Muscle of leg (tissue), 11 donors: ENCODE measurements around the gene WFDC1. TPM values are rescaled to one million over a fixed set of nuclear protein-coding genes. Genes with fewer than 3 reads are reported as not detected.

Source experiments
- DNase-seq: peaks from one replicate; pipeline ENCODE4 v3.0.0; 2013
- H3K27ac ChIP-seq: one replicate; pipeline ENCODE4 v1.5.1; 2013; ENCODE audit warnings: mild to moderate bottlenecking, low read length, control low read depth
- H3K27me3 ChIP-seq: one replicate; pipeline ENCODE4 v1.6.1; 2013; ENCODE audit warnings: low read length; ENCODE audit not compliant: control insufficient read depth, insufficient read depth
- H3K36me3 ChIP-seq: one replicate; pipeline ENCODE4 v1.6.1; 2013; ENCODE audit warnings: low read length; ENCODE audit not compliant: control insufficient read depth, insufficient read depth
- H3K4me1 ChIP-seq: one replicate; pipeline ENCODE4 v1.6.1; 2013; ENCODE audit warnings: low read length; ENCODE audit not compliant: control insufficient read depth, insufficient read depth
- H3K4me3 ChIP-seq: one replicate; pipeline ENCODE4 v1.5.1; 2013; ENCODE audit warnings: low read length, control low read depth
- H3K9me3 ChIP-seq: replicated peaks from 2 replicates; pipeline ENCODE4 v1.6.1; 2013; ENCODE audit warnings: low read depth, low read length; ENCODE audit not compliant: control insufficient read depth
- WGBS: methylation state at CpG from one replicate; pipeline ENCODE4 v1.1.5; 2013; ENCODE audit warnings: missing lambda C conversion rate; ENCODE audit not compliant: insufficient coverage; 5-methylcytosine and 5-hydroxymethylcytosine counted together
- polyA plus RNA-seq, 8 donors: library from polyadenylated mRNA; unstranded; fragments of 120-200 nt; gene quantifications; one replicate each; pipeline versions ENCODE4 v1.2.1 to v1.2.3, GENCODE V29; 2013; ENCODE audit warnings: inconsistent platforms in 1 of 8, low replicate concordance in 1 of 8; ENCODE audit not compliant: insufficient read length in 8 of 8, insufficient read depth in 1 of 8
- total RNA-seq: library from RNA; stranded (reverse); fragments of 120-200 nt; gene quantifications from one replicate; pipeline ENCODE4 v1.2.4, GENCODE V29; 2013

The WFDC1 gene
- total and polyA plus RNA-seq, 9 donors: 1.2 to 4.4 (median 2.4) TPM

DNA sequence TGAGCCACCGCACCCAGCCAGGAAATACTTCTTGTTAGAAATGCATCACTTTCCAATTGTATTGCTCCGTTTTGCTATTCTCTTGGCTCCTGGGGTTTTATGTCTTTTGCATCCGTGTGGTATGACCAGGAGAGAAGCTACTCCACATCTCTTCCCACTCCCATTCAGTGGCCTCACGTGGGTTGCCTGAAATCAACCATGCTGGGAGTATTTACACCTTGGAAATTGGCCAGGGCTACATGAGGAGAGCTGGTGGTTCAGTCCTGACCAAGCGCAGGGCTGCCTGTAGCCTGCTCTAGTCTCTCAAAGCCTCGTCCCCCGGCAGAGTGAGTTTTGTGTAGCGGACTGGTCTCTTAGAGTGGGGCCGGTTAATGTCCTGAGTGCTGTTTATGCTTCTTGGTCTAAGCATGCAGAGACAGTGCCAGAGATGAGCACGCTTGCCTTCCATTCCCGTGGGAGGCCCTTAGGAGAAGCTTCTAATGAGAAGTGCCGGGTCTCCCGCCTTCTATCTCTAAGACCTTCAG is 3.8 kb downstream of the WFDC1 start:
- H3K4me3 ChIP-seq: no peak overlapping the region
- no peaks in the 10 kb centered on the region for H3K9me3 ChIP-seq
- peaks cover 10% of the 10 kb centered on the region for H3K27me3 ChIP-seq
- H3K27ac ChIP-seq: no peak overlapping the region
- H3K36me3 ChIP-seq: no peaks in the 10 kb centered on the region
- 70% methylated on average over 5 of the region's 13 CpGs for WGBS
- DNase-seq: no peak
- peaks cover 38% of the 10 kb centered on the region for H3K4me1 ChIP-seq

DNA sequence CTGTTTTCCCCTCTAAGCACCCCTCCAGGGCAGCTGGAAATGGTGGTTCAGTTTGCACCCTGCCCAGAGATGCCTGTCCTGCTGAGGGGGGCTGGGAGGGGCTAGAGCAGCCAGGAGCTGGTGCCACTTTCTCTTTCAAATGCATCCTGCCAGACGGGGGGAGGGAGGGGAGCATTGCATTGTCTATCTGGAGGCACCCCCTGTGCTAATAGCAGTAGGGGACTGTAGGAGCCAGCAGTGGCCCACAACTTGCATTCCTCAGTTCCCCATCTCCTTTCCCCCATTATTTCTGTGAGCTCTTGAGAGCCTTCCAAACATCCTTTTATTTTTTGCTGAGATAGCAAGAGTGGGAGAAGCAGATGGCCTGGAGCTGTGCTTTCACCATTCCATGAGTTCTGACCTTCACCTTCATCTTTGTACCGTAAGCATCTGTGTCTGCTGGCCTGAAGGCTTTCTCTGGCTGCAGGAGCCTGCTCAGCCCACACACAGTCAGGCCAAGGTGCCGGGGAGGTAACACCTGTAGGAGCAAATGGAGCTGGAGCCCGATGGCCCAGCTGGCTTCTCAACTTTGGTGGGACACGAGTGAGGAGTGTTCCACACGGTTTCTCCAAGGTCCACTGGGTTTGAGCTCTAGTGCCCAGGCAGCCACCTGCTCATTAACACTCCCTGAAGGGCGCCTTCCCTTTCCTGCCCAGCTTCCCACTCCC is 5.2 kb downstream of the WFDC1 start:
- H3K4me1 ChIP-seq: peaks cover 29% of the 10 kb centered on the region
- 51% methylated on average over 4 of the region's 7 CpGs for WGBS
- no peaks in the 10 kb centered on the region for H3K36me3 ChIP-seq
- no peaks in the 10 kb centered on the region for H3K9me3 ChIP-seq
- no peak overlapping the region for H3K27ac ChIP-seq
- H3K27me3 ChIP-seq: peaks cover 10% of the 10 kb centered on the region
- no peak for DNase-seq
- H3K4me3 ChIP-seq: no peak overlapping the region

DNA sequence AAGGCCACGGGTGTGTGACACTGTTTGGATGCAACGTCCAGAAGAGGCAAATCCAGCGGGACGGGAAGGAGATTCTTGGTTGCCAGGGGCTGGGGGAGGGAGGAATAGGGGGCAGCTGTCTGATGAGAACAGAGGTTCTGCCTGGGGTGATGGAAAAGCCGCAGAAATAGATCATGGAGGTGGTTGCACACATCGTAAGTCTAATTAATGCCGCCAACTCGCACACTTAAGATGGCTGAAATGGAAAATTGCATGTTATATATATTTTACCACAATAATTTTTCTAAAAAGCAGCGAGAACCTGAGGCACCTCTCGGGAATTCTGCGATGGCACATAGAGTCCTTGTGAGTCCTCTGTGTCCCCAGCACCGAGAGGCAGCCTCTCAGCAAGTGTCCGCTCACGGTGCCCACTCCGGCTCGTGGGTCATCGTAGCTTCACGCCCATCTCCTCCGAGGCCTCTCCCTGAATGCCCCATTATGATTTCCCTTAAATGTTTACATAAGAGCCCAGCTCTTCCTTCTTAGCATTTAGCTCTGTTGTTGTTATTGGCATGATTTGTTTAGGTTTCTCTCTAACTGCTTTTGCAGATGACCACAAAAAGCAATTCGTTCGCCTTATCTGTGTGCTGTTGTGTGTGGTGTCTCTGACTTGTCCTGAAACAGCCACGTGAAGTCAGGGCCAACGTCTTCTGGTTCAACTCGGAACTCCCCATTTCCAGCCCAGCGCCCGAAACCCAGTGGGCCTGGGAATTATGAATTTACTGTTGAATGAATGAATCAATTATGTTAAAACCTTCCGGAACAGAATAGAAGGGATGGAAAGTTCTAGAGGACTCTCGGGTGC is 7.7 kb downstream of the WFDC1 start:
- Histone ChIP-seq H3K27ac (peak overlapping the region; percentile 35), H3K9me3 (no peaks in the 10 kb centered on the region), H3K4me3 (no peak overlapping the region), H3K36me3 (no peaks in the 10 kb centered on the region), H3K4me1 (peaks cover 18% of the 10 kb centered on the region), H3K27me3 (peaks cover 7% of the 10 kb centered on the region)
- DNase-seq: peak; percentile 28
- WGBS: 65% methylated on average over 12 of the region's 28 CpGs

DNA sequence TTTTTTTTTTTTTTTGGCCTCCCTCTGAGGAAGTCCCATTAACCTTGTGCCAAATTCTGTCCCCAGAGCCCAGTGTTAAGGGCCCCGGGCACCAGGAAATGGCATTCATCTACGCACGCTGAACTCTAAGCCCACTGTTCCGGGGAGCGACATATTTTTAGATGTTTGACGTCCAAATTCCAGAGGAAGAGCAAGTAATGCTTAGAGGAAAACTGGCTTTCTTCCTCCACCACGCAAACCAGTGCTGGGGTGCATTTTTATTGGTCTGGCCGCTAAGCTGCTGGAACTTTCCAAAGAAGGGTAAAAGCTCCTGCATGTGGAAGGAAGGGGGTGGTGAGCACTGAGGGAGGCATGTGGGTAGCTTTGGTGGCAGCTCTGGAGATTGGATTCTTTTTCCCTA is 8.3 kb downstream of the WFDC1 start:
- no peaks in the 10 kb centered on the region for H3K36me3 ChIP-seq
- H3K27me3 ChIP-seq: peaks cover 7% of the 10 kb centered on the region
- no peak overlapping the region for H3K27ac ChIP-seq
- H3K4me1 ChIP-seq: peaks cover 18% of the 10 kb centered on the region
- no peak overlapping the region for H3K4me3 ChIP-seq
- WGBS: 25% methylated on average over 5 of the region's 8 CpGs
- peak; percentile 67 for DNase-seq
- H3K9me3 ChIP-seq: no peaks in the 10 kb centered on the region

DNA sequence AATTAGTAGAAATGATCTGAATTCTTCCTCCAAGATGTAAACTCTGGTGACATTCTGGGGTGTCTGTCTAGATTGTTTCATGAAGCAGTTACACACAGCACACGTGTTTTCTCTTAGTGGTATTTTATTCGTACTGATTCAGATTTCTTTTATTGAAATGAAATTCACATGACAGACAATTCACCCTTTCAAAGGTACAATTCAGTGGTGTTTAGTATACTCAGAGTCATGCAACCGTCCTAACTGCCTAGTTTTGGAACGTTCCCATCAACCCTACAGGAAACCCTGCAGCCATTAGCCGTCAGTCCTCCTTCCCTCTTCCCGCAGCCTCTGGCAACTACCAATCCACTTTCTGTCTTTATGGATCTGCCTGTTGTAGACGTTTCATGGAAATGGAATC is 8.8 kb downstream of the WFDC1 start:
- H3K27ac ChIP-seq: no peak overlapping the region
- 17% methylated on average over 1 of the region's 7 CpGs for WGBS

DNA sequence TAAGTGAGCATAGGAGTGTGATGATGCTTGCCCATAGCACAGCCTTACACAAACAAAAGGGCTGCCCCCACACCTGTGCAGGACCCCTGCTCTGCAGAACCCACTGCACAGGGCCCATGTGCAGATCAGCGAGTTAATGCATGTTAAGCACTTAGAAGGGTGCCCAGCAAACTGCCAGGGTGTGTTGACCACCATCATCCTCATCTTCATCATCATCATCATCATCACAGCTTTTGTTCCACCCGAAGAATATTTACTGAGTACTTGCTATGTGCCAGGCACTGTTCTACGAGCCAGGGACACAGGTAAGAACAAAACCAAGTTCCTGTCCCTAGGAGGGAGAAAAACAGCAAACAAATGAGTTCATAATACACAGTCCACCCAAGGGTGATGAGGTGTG is 11.9 kb downstream of the WFDC1 start:
- Histone ChIP-seq H3K36me3 (no peaks in the 10 kb centered on the region), H3K27ac (no peak overlapping the region), H3K27me3 (peaks cover 5% of the 10 kb centered on the region), H3K4me1 (peaks cover 12% of the 10 kb centered on the region), H3K4me3 (no peak overlapping the region), H3K9me3 (no peaks in the 10 kb centered on the region)
- no peak for DNase-seq
- WGBS: 88% methylated on average over 1 of the region's 3 CpGs

More for the DNA sequence above, 8.8 kb downstream of the WFDC1 start:
- Histone ChIP-seq H3K4me3 (no peak overlapping the region), H3K36me3 (no peaks in the 10 kb centered on the region), H3K9me3 (no peaks in the 10 kb centered on the region), H3K27me3 (peaks cover 7% of the 10 kb centered on the region), H3K4me1 (peaks cover 18% of the 10 kb centered on the region)
- DNase-seq: no peak

DNA sequence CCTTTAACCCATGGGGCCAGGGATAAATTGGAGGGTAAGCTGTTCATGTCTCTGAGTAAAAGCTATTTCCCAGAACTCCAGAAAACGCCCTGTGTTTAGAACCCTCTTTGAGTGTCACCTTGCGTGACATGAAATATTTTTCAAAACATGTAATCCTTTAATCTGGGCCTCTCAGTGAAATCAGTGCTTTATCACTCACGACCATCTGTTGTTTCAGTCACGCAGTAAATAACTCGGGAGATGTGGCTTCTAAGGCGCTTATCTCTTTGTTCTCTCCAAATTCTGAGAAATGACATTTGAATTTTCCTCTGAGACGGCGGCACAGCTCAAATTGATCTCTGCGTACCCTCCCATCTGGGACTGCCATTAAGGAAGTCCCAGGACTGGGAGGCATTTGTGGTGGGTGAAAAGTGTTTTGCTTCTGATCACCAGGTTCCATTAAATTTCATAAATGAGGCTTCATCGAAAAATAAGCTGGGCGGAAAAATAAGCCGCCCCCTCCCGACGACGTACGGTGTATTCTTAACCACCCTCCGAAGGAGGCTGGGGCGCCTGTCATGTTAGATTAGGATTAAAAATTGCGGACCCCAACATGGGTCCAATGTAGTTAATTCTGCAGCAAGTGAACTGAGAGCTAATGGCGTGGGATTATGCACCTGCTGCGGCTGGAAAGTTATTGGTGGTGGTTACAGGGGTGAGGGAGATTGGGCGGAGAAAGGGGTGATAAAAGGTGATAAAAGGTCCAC is 12.7 kb downstream of the WFDC1 start:
- Histone ChIP-seq H3K4me1 (peaks cover 9% of the 10 kb centered on the region), H3K27ac (no peak overlapping the region), H3K4me3 (no peak overlapping the region), H3K36me3 (no peaks in the 10 kb centered on the region), H3K9me3 (no peaks in the 10 kb centered on the region), H3K27me3 (peaks cover 4% of the 10 kb centered on the region)
- no peak for DNase-seq
- WGBS: 68% methylated on average over 16 of the region's 22 CpGs

DNA sequence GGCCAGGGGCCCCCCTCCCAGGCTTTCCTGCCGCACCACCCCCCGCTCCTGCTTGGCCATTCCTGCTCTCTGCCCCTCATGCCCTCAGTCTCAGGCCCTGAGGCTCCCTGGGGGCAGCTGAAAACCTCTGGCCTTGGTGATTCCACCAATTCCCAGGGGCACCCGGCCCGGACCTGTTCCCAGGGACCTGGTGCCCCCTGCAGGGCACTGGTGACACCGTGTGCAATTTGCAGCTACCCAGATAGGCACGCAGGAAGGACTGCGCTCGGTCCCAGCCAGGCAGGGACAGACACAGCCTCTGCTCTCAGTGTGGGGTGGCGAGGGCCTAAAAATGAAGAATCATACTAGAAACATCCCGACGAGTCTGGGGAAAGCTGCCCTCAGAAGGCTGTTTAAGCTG is 13.4 kb downstream of the WFDC1 start:
- peaks cover 9% of the 10 kb centered on the region for H3K27me3 ChIP-seq
- no peak overlapping the region for H3K4me3 ChIP-seq
- H3K4me1 ChIP-seq: peaks cover 1% of the 10 kb centered on the region
- no peak overlapping the region for H3K27ac ChIP-seq
- DNase-seq: no peak
- no peaks in the 10 kb centered on the region for H3K36me3 ChIP-seq
- 39% methylated on average over 10 of the region's 11 CpGs for WGBS
- no peaks in the 10 kb centered on the region for H3K9me3 ChIP-seq

DNA sequence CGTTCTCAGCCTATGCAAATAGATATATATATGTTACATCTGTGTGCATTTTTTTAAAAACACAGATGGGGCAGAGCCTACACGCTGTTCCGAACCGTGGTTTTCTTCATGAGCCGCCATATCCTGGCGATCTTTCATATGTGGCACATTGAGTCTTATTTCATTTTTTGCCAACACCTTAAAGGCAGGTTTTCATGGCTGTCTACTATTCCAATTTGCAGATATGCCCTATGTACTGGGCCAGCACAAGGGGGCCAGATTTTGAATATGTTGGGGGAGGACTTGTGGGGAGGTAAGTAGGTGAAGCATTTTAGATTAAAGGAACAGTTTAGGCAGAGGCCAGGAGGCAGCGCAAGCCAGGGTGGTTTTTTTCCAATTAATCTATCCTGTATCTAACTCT is 16.0 kb downstream of the WFDC1 start:
- Histone ChIP-seq H3K27ac (no peak overlapping the region), H3K9me3 (no peaks in the 10 kb centered on the region), H3K4me3 (no peak overlapping the region), H3K27me3 (peaks cover 16% of the 10 kb centered on the region), H3K36me3 (no peaks in the 10 kb centered on the region), H3K4me1 (no peaks in the 10 kb centered on the region)
- WGBS: 92% methylated on average over 5 of the region's 7 CpGs
- no peak for DNase-seq
